Hepatocyte (in vitro differentiated cells): ENCODE measurements around the gene GLT1D1.

ENCODE experiments used
- EZH2 ChIP-seq: fragments of 200-600 bp; sonication (generic); IDR thresholded peaks from 2 replicates; pipeline ENCODE4 v1.6.1; 2016; ENCODE audit warnings: antibody characterized with exemption, mild to moderate bottlenecking, borderline replicate concordance
- EZH2phosphoT487 ChIP-seq: fragments of 200-600 bp; sonication (generic); IDR thresholded peaks from one replicate; pipeline ENCODE4 v1.6.1; 2018; ENCODE audit warnings: antibody characterized with exemption, mild to moderate bottlenecking, low read depth, moderate library complexity; ENCODE audit not compliant: unreplicated experiment, severe bottlenecking
- TF ChIP-seq, protein P1 (sequence below): fragments of 200-600 bp; sonication (generic); IDR thresholded peaks from 2 replicates; pipeline ENCODE4 v1.5.1; 2016; ENCODE audit warnings: antibody characterized with exemption, mild to moderate bottlenecking; ENCODE audit not compliant: poor library complexity

DNA sequence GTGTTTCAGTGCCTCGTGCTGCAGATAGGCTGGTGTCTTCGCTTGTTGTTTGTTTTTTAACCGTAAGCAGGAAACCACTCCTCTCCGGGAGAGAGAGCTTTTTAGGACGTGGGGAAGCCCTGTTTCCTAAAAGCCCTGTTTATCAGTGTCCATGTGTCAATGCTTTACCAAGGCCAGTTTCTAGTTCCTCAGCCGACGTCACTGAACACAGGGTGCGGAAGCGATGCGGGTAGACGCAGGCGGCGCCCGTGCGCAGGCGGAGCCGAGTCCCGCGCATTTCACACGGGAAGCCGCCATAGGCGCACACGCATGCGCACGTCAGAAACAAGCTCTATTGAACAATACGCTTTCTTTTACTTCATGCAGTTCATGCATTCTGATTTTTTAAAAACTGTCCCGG, 79.8 kb downstream of the GLT1D1 start:
- TF ChIP-seq, protein P1, sequence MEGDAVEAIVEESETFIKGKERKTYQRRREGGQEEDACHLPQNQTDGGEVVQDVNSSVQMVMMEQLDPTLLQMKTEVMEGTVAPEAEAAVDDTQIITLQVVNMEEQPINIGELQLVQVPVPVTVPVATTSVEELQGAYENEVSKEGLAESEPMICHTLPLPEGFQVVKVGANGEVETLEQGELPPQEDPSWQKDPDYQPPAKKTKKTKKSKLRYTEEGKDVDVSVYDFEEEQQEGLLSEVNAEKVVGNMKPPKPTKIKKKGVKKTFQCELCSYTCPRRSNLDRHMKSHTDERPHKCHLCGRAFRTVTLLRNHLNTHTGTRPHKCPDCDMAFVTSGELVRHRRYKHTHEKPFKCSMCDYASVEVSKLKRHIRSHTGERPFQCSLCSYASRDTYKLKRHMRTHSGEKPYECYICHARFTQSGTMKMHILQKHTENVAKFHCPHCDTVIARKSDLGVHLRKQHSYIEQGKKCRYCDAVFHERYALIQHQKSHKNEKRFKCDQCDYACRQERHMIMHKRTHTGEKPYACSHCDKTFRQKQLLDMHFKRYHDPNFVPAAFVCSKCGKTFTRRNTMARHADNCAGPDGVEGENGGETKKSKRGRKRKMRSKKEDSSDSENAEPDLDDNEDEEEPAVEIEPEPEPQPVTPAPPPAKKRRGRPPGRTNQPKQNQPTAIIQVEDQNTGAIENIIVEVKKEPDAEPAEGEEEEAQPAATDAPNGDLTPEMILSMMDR: no peak
- TF ChIP-seq EZH2phosphoT487 (no peak), EZH2 (no peak)
